GM21367 (cell line): ENCODE data around the gene OR4L1.
"Not testable (repeated sequence)": the region's sequence is repeated elsewhere in the genome, so short reads cannot be mapped to it uniquely, and the experiment has no call there.

Source experiments
- ATAC-seq: cut with Tn5 transposase; IDR thresholded peaks from one replicate; pipeline ENCODE4 v1.9.1; 2021; ENCODE audit not compliant: unreplicated experiment

The OR4L1 gene

DNA sequence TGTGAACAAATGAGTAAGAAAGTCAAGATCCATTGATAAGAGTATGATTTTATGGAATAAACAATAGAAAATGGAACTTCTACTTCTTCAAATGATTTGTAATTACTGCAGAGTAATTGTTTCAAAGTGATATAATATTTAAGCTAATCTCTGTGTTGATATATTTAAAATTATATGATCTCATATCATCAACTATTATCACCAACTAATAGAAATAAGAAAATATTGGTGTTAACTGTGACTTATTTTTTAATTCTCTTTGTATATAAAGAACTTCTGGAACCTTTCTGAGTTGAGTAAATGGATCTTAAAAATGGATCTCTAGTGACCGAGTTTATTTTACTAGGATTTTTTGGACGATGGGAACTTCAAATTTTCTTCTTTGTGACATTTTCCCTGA, at the start of gene OR4L1:
Gene OR4L1 (plus strand): TSS at position 301 of the 400 bp plus-strand sequence. CDS start 0 bp downstream, at position 301.
- no peak for ATAC-seq

DNA sequence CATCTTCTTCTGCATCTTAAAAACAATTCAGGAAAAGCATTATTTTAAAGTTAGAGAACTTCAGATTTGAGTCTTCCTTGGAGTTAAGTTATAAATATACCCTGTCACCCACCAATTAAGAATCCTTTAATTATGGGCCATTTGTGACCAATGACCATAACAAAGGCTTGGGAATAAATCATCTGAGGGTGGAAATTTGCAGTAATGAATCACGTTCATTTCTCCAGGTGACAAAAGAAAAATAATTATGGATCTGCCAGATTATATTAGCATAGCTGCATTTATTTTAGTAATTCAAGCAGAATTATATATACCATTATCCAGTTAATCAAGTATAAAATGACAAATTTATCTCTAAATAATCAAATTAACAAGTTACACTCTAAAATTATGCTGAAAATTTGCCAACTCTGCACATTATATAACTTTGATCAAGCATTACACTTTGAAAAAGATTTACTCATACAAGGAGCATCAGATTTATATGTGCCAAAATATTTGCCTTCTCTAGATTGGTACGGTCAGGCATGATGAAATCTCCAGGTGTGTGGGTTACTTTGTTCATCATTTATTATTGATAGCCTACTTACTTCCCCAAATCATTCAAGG, 40.5 kb upstream of the OR4L1 start, which contains the start of gene OR4K14:
Gene OR4K14 (minus strand): TSS at position 51 of the 609 bp plus-strand sequence. CDS start 4,114 bp downstream, outside the sequence.
- ATAC-seq = no peak

DNA sequence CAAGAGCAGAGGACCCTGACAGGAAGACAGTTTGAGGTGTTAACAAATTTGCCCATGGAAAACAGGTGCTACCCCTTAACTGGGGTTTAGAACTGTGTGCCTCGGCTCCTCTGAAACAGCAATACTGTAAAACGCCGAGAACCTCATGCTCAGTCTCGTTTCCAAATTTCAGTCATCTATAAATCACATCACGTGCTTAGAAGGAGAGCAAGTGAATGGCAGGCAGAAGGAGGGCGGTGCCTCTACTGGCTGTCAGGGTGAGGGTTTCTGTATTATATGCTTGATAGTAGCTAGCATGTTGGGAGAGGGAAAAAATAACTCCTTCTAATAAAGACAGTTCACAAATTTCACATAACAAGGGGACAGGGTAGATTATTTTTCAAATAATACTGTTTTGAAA, 28.8 kb upstream of the OR4L1 start:
- ATAC-seq = no peak

- ATAC-seq = no peak
Observed at GRCh38 chr14:20035449-20035848, 24.4 kb upstream of the OR4L1 start.

GRCh38 chr14:20035938-20036337, 23.9 kb upstream of the OR4L1 start, which contains the start of gene OR4K13:
Gene OR4K13 (minus strand): TSS chr14:20036038. CDS start chr14:20034758, 1,280 bp downstream.
- no peak for ATAC-seq

DNA sequence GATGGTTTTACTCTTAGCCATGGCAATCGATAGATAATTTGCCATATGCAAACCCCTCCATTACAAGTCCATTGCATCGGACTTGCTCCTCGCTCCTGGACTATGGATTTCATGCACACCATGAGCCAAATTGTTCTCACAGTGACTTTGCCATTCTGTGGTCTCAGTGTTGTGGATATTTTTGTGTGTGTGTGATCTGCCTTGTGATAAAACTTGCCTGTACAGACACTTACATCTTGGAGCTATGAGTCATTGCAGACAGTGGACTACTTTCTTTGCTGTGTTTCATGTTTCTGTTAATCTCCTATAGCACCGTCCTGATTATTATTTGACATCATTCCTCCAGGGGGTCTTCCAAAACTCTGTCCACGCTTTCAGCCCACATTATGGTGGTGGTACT, 15.6 kb upstream of the OR4L1 start:
- no peak for ATAC-seq

DNA sequence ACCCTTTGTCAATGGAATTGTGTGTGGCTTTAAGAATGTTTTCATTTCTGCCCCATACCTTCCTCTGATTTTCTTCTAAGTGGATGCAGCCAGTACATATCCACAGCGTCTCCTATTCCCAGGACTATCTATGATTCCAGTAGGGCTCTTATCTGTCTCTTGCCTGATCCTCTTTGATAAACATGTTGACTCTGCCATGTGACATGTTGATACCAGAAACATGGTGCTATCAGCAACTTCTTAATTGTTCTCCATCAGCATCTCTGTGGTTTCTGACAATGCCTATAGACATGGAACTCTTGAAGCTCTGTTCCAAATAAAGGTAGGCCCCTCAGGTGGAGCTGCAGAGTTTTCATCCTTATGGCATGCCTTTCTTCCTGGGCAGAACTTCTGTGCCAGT, 11.6 kb upstream of the OR4L1 start:
- ATAC-seq = no peak

- no peak for ATAC-seq
Observed at GRCh38 chr14:20092050-20092449, 32.2 kb downstream of the OR4L1 start.

DNA sequence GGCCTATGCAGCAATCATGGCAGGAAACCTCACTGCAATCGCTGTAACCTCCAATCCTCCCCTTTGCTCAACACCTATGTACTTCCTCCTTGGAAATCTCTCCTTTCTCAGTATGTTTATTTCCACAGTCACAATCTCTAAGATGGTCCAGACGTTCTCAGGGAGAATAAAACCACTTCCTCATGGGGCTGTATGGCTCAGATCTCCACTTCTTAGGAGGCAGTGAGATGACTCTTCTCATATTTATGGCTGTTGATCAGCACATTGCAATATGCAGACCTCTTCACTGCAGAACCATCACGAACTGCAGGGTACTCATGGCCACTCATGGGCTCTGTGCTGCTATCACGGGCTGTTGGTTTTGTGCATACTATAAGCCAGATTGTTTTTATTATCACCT, 33.6 kb downstream of the OR4L1 start:
- ATAC-seq = no peak

- not testable (repeated sequence) for ATAC-seq
Observed at GRCh38 chr14:20098926-20099770, 39.3 kb downstream of the OR4L1 start.

DNA sequence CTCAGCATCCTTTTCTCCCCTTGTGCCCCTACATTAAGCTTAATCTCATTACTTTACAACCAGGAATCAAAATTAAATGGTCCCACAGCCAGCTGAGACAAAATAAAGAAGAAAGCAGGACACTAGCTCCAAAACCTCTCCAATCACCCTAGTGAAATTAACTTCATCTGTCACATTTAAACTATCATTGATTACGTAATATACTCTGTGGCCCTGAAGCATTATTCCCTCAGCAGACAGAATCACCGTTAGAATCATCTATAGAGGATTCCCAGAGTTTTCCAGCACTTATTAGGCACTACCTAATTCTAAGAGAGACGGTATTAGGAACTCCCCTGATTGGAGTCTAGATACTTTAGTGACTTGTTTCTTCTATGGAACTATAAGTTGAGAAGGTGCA, 50.6 kb downstream of the OR4L1 start, which contains the start of gene OR4K17:
Gene OR4K17 (plus strand): TSS at position 302 of the 400 bp plus-strand sequence. CDS start 6,761 bp downstream, outside the sequence.
- no peak for ATAC-seq
